ENCODE measurements around the gene SAMD4A. TPM values are rescaled to one million over a fixed set of nuclear protein-coding genes. Genes with fewer than 3 reads are reported as not detected.

The SAMD4A gene
- total RNA-seq, 1 donor from 2014 or later: 4.7 TPM

- Mint-ChIP-seq H3K36me3 (ENCODE audit: low read depth) (no peaks in the 10 kb centered on the region), H3K4me1 (peaks cover 5% of the 10 kb centered on the region), H3K27me3 (ENCODE audit: low read depth) (no peaks in the 10 kb centered on the region), H3K4me3 (no peak overlapping the region), H3K9me3 (no peaks in the 10 kb centered on the region), H3K27ac (ENCODE audit: unreplicated experiment) (no peak overlapping the region)
- TF ChIP-seq, protein P1, sequence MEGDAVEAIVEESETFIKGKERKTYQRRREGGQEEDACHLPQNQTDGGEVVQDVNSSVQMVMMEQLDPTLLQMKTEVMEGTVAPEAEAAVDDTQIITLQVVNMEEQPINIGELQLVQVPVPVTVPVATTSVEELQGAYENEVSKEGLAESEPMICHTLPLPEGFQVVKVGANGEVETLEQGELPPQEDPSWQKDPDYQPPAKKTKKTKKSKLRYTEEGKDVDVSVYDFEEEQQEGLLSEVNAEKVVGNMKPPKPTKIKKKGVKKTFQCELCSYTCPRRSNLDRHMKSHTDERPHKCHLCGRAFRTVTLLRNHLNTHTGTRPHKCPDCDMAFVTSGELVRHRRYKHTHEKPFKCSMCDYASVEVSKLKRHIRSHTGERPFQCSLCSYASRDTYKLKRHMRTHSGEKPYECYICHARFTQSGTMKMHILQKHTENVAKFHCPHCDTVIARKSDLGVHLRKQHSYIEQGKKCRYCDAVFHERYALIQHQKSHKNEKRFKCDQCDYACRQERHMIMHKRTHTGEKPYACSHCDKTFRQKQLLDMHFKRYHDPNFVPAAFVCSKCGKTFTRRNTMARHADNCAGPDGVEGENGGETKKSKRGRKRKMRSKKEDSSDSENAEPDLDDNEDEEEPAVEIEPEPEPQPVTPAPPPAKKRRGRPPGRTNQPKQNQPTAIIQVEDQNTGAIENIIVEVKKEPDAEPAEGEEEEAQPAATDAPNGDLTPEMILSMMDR (conservative IDR thresholded peaks at IDR 0.05): no peak
- no peak for DNase-seq (ENCODE audit: low read depth, low spot score)
Observed at GRCh38 chr14:54784657-54785056, 217.7 kb downstream of the SAMD4A start.

- Mint-ChIP-seq H3K27ac (ENCODE audit: unreplicated experiment) (no peak overlapping the region), H3K4me3 (no peak overlapping the region), H3K9me3 (no peaks in the 10 kb centered on the region), H3K36me3 (ENCODE audit: low read depth) (no peaks in the 10 kb centered on the region), H3K4me1 (peaks cover 8% of the 10 kb centered on the region), H3K27me3 (ENCODE audit: low read depth) (no peaks in the 10 kb centered on the region)
- no peak for DNase-seq (ENCODE audit: low read depth, low spot score)
- TF ChIP-seq, protein P1 (conservative IDR thresholded peaks at IDR 0.05): no peak
Observed at GRCh38 chr14:54785136-54785777, 218.3 kb downstream of the SAMD4A start.

- no peak overlapping the region for H3K27ac Mint-ChIP-seq (ENCODE audit: unreplicated experiment)
- peaks cover 15% of the 10 kb centered on the region for H3K4me1 Mint-ChIP-seq
- no peak for DNase-seq (ENCODE audit: low read depth, low spot score)
- H3K36me3 Mint-ChIP-seq (ENCODE audit: low read depth): no peaks in the 10 kb centered on the region
- H3K9me3 Mint-ChIP-seq: no peaks in the 10 kb centered on the region
- H3K27me3 Mint-ChIP-seq (ENCODE audit: low read depth): no peaks in the 10 kb centered on the region
- no peak overlapping the region for H3K4me3 Mint-ChIP-seq
- TF ChIP-seq, protein P1 (conservative IDR thresholded peaks at IDR 0.05): no peak
Observed at GRCh38 chr14:54785778-54786770, 219.1 kb downstream of the SAMD4A start.

DNA sequence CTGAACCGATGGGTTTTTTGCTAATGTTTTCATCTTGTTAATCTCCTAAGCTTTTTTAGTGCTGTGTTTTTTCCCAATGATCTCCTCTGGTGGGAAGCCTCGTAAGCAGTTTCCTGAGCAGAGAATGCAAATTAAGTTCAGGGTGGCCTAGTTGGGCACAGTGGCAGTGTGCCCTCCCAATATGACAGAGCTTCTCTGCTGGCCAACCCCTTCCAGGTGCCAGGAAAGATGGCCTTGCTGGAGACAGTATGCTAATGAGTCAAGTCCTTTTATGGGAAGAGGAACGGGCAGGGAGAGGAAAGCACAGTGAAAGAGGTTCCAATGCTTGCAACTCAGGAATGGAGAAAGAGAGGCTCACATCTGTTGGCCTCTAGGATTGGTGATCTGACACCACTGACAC lies 219.9 kb downstream of the SAMD4A start:
- H3K4me3 Mint-ChIP-seq: no peak overlapping the region
- peaks cover 17% of the 10 kb centered on the region for H3K4me1 Mint-ChIP-seq
- DNase-seq (ENCODE audit: low read depth, low spot score): no peak
- H3K36me3 Mint-ChIP-seq (ENCODE audit: low read depth): no peaks in the 10 kb centered on the region
- TF ChIP-seq, protein P1 (conservative IDR thresholded peaks at IDR 0.05): no peak
- H3K27me3 Mint-ChIP-seq (ENCODE audit: low read depth): no peaks in the 10 kb centered on the region
- no peak overlapping the region for H3K27ac Mint-ChIP-seq (ENCODE audit: unreplicated experiment)
- no peaks in the 10 kb centered on the region for H3K9me3 Mint-ChIP-seq

- no peak for DNase-seq (ENCODE audit: low read depth, low spot score)
- H3K36me3 Mint-ChIP-seq (ENCODE audit: low read depth): no peaks in the 10 kb centered on the region
- H3K4me3 Mint-ChIP-seq: no peak overlapping the region
- no peaks in the 10 kb centered on the region for H3K9me3 Mint-ChIP-seq
- peaks cover 17% of the 10 kb centered on the region for H3K4me1 Mint-ChIP-seq
- H3K27me3 Mint-ChIP-seq (ENCODE audit: low read depth): no peaks in the 10 kb centered on the region
- no peak overlapping the region for H3K27ac Mint-ChIP-seq (ENCODE audit: unreplicated experiment)
- TF ChIP-seq, protein P1 (conservative IDR thresholded peaks at IDR 0.05): no peak
Observed at GRCh38 chr14:54787261-54787660, 220.3 kb downstream of the SAMD4A start.
